Uterus (tissue), 4 donors: ENCODE data around the gene KIF26B. TPM values are rescaled to one million over a fixed set of nuclear protein-coding genes. Genes with fewer than 3 reads are reported as not detected.

Experiments
- DNase-seq, 2 donors: peaks; one replicate each; pipeline ENCODE4 v3.0.0-alpha.2; 2019 to 2020
- H3K27ac ChIP-seq, 2 donors: fragments of 200-600 bp; sonication (generic); 1 replicate in 1 of 2; 2 replicates in 1 of 2; pipeline ENCODE4 v1.5.1; 2016 to 2018
- H3K27me3 ChIP-seq, 2 donors: fragments of 200-600 bp; sonication (generic); one replicate each; pipeline ENCODE4 v1.5.1; 2018 to 2019; ENCODE audit warnings: control low read depth in 1 of 2
- H3K36me3 ChIP-seq, 2 donors: fragments of 200-600 bp; sonication (generic); one replicate each; pipeline ENCODE4 v1.5.1; 2019; ENCODE audit warnings: control low read depth in 1 of 2
- H3K4me1 ChIP-seq, 2 donors: fragments of 200-600 bp; sonication (generic); one replicate each; pipeline ENCODE4 v1.5.1; 2018 to 2019; ENCODE audit warnings: control low read depth in 1 of 2
- H3K4me3 ChIP-seq, 2 donors: fragments of 200-600 bp; sonication (generic); 1 replicate in 1 of 2; 2 replicates in 1 of 2; pipeline ENCODE4 v1.5.1; 2018 to 2019; ENCODE audit warnings: mild to moderate bottlenecking in 1 of 2
- H3K9me3 ChIP-seq, 2 donors: fragments of 200-600 bp; sonication (generic); one replicate each; pipeline ENCODE4 v1.5.1; 2019; ENCODE audit warnings: control low read depth in 1 of 2
- CTCF ChIP-seq, 4 experiments: fragments of 200-600 bp in 2 of 4; fragments of 450-650 bp in 2 of 4; sonication (generic) in 2 of 4; IDR thresholded peaks; one replicate each; pipeline ENCODE4 v1.5.1; 2016 to 2019; ENCODE audit warnings: antibody characterized with exemption in 4 of 4, mild to moderate bottlenecking in 2 of 4, moderate library complexity in 1 of 4
- POLR2A ChIP-seq, 2 donors: fragments of 450-650 bp; IDR thresholded peaks; one replicate each; pipeline ENCODE4 v1.6.1; 2016; ENCODE audit warnings: antibody characterized with exemption in 2 of 2, mild to moderate bottlenecking in 1 of 2, moderate library complexity in 1 of 2
- intact Hi-C: fragments of 100-400 bp; cut with DNase I; formaldehyde crosslinking; loops from one replicate; pipeline ENCODE4 v1.15.1; 2023; ENCODE audit warnings: low total_unique reads
- total RNA-seq, 4 donors: library from RNA; depleted of rRNA in 3 of 4; stranded (reverse); fragments of >200 nt in 3 of 4; gene quantifications; one replicate each; pipeline versions ENCODE4 v1.1.0 to v1.2.4, GENCODE V29; 2014 to 2023
- donor health status: DM: yes; HTN: yes; CAD: no.

Gene KIF26B
- total RNA-seq, 4 donors from 2014 or later: 0.27 to 17.4 (median 1.3) TPM; not detected in 1

GRCh38 chr1:245683676-245684075, 528.9 kb downstream of the KIF26B start:
- TF ChIP-seq POLR2A (IDR thresholded peaks at IDR 0.05) (no peak), CTCF (IDR thresholded peaks at IDR 0.05) (no peak)
- intact Hi-C loops: no loop called here

GRCh38 chr1:245684166-245684565, 529.4 kb downstream of the KIF26B start:
- no peak for DNase-seq
- Histone ChIP-seq H3K9me3 (no peaks in the 10 kb centered on the region), H3K36me3 (no peaks in the 10 kb centered on the region), H3K4me1 (no peaks in the 10 kb centered on the region), H3K27me3 (no peaks in the 10 kb centered on the region), H3K27ac (no peak overlapping the region), H3K4me3 (no peak overlapping the region)
- TF ChIP-seq POLR2A (IDR thresholded peaks at IDR 0.05): no peak
- TF ChIP-seq CTCF (IDR thresholded peaks at IDR 0.05): no peak
- intact Hi-C loops: no loop called here

More at GRCh38 chr1:245683676-245684075, 528.9 kb downstream of the KIF26B start:
- H3K9me3 ChIP-seq: no peaks in the 10 kb centered on the region
- H3K4me1 ChIP-seq: no peaks in the 10 kb centered on the region
- H3K27ac ChIP-seq: no peak overlapping the region
- no peaks in the 10 kb centered on the region for H3K36me3 ChIP-seq
- no peak overlapping the region for H3K4me3 ChIP-seq
- no peak for DNase-seq
- H3K27me3 ChIP-seq: no peaks in the 10 kb centered on the region

GRCh38 chr1:245684571-245684970, 529.8 kb downstream of the KIF26B start:
- Histone ChIP-seq H3K4me1 (no peaks in the 10 kb centered on the region), H3K36me3 (no peaks in the 10 kb centered on the region), H3K4me3 (no peak overlapping the region), H3K27me3 (no peaks in the 10 kb centered on the region), H3K9me3 (no peaks in the 10 kb centered on the region), H3K27ac (no peak overlapping the region)
- TF ChIP-seq POLR2A (IDR thresholded peaks at IDR 0.05) (no peak), CTCF (IDR thresholded peaks at IDR 0.05) (no peak)
- DNase-seq: no peak
- intact Hi-C loops: no loop called here

GRCh38 chr1:245685111-245685810, 530.5 kb downstream of the KIF26B start:
- DNase-seq: no peak
- Histone ChIP-seq H3K4me3 (no peak overlapping the region), H3K36me3 (no peaks in the 10 kb centered on the region), H3K27ac (no peak overlapping the region), H3K4me1 (no peaks in the 10 kb centered on the region), H3K9me3 (no peaks in the 10 kb centered on the region), H3K27me3 (no peaks in the 10 kb centered on the region)
- intact Hi-C loops: no loop called here
- TF ChIP-seq CTCF (IDR thresholded peaks at IDR 0.05) (no peak), POLR2A (IDR thresholded peaks at IDR 0.05) (no peak)

GRCh38 chr1:245686006-245686405, 531.2 kb downstream of the KIF26B start:
- DNase-seq: no peak

More at GRCh38 chr1:245686006-245686405, 531.2 kb downstream of the KIF26B start:
- Histone ChIP-seq H3K27ac (no peak overlapping the region), H3K9me3 (no peaks in the 10 kb centered on the region), H3K36me3 (no peaks in the 10 kb centered on the region), H3K4me3 (no peak overlapping the region), H3K4me1 (no peaks in the 10 kb centered on the region), H3K27me3 (no peaks in the 10 kb centered on the region)
- no peak for TF ChIP-seq POLR2A (IDR thresholded peaks at IDR 0.05)
- TF ChIP-seq CTCF (IDR thresholded peaks at IDR 0.05): no peak
- intact Hi-C loops: no loop called here
